Vagina (tissue), 2 donors: ENCODE measurements around the gene NEK5. TPM values are rescaled to one million over a fixed set of nuclear protein-coding genes. Genes with fewer than 3 reads are reported as not detected.
"Not testable (repeated sequence)": the region's sequence is repeated elsewhere in the genome, so short reads cannot be mapped to it uniquely, and the experiment has no call there.

Experiments used
- DNase-seq, 2 donors: peaks; one replicate each; pipeline ENCODE4 v3.0.0-alpha.2; 2017; ENCODE audit errors: extremely low spot score in 2 of 2
- H3K27ac ChIP-seq: fragments of 200-600 bp; sonication (generic); one replicate; pipeline ENCODE4 v1.5.1; 2019
- H3K27me3 ChIP-seq: fragments of 200-600 bp; sonication (generic); one replicate; pipeline ENCODE4 v1.5.1; 2019
- H3K36me3 ChIP-seq, 2 donors: fragments of 200-600 bp; sonication (generic); one replicate each; pipeline ENCODE4 v1.5.1; 2017 to 2019
- H3K4me1 ChIP-seq: fragments of 200-600 bp; sonication (generic); one replicate; pipeline ENCODE4 v1.5.1; 2019
- H3K4me3 ChIP-seq, 2 donors: fragments of 200-600 bp; sonication (generic); 1 replicate in 1 of 2; 2 replicates in 1 of 2; pipeline ENCODE4 v1.5.1; 2016 to 2019
- H3K9me3 ChIP-seq: fragments of 200-600 bp; sonication (generic); one replicate; pipeline ENCODE4 v1.5.1; 2019
- POLR2A ChIP-seq, 2 donors: fragments of 450-650 bp; IDR thresholded peaks; one replicate each; pipeline ENCODE4 v1.6.1; 2017; ENCODE audit warnings: antibody characterized with exemption in 2 of 2, mild to moderate bottlenecking in 2 of 2, moderate library complexity in 2 of 2
- POLR2AphosphoS5 ChIP-seq, 2 donors: sonication (generic); formaldehyde crosslinking; IDR thresholded peaks; one replicate each; pipeline ENCODE4 v1.9.0; 2017; ENCODE audit warnings: antibody characterized with exemption in 2 of 2, mild to moderate bottlenecking in 2 of 2, low read depth in 1 of 2; ENCODE audit not compliant: insufficient read depth in 1 of 2
- intact Hi-C: fragments of 100-400 bp; cut with DNase I; formaldehyde crosslinking; loops from one replicate; pipeline ENCODE4 v1.15.1; 2023
- total RNA-seq: library from RNA; depleted of rRNA; stranded (reverse); fragments of >200 nt; gene quantifications from one replicate; pipeline ENCODE4 v1.2.3, GENCODE V29; 2016
- TF ChIP-seq, protein P1 (sequence below), 3 experiments: fragments of 450-650 bp in 2 of 3; fragments of 200-600 bp in 1 of 3; sonication (generic) in 1 of 3; IDR thresholded peaks; one replicate each; pipeline ENCODE4 v1.5.1; 2017 to 2019; ENCODE audit warnings: antibody characterized with exemption in 3 of 3, mild to moderate bottlenecking in 2 of 3, moderate library complexity in 2 of 3

Gene NEK5
- 0.98 TPM for total RNA-seq

- Histone ChIP-seq H3K36me3 (peaks cover 0 to 23% of the 10 kb centered on the region in 2 donors), H3K4me1 (peaks cover 12% of the 10 kb centered on the region), H3K4me3 (peak within 1 kb of the TSS; percentile 54 to 63), H3K27ac (peak within 1 kb of the TSS; percentile 54), H3K9me3 (no peaks in the 10 kb centered on the region), H3K27me3 (no peaks in the 10 kb centered on the region)
- TF ChIP-seq, protein P1, sequence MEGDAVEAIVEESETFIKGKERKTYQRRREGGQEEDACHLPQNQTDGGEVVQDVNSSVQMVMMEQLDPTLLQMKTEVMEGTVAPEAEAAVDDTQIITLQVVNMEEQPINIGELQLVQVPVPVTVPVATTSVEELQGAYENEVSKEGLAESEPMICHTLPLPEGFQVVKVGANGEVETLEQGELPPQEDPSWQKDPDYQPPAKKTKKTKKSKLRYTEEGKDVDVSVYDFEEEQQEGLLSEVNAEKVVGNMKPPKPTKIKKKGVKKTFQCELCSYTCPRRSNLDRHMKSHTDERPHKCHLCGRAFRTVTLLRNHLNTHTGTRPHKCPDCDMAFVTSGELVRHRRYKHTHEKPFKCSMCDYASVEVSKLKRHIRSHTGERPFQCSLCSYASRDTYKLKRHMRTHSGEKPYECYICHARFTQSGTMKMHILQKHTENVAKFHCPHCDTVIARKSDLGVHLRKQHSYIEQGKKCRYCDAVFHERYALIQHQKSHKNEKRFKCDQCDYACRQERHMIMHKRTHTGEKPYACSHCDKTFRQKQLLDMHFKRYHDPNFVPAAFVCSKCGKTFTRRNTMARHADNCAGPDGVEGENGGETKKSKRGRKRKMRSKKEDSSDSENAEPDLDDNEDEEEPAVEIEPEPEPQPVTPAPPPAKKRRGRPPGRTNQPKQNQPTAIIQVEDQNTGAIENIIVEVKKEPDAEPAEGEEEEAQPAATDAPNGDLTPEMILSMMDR (IDR thresholded peaks at IDR 0.05), result peak in 2 of 3 experiments; percentile 36 to 61
- TF ChIP-seq POLR2A (IDR thresholded peaks at IDR 0.05) (no peak), POLR2AphosphoS5 (IDR thresholded peaks at IDR 0.05; ENCODE audit: insufficient read depth in 1 of 2, low read depth in 1 of 2) (peak in 1 of 2 donors; percentile 41)
- intact Hi-C loops, result loop anchor here (5.0 to 10.0 kb wide), 3 partner anchors 134 to 314 kb away; no protein-coding TSS in a partner anchor
- no peak for DNase-seq
These were observed at the start of gene NEK5 for GRCh38 chr13:52128714-52129700. Gene NEK5 (minus strand): TSS chr13:52129073. CDS start chr13:52127482, 1,591 bp downstream.

- peaks cover 0 to 17% of the 10 kb centered on the region in 2 donors for H3K36me3 ChIP-seq
- TF ChIP-seq POLR2AphosphoS5 (IDR thresholded peaks at IDR 0.05; ENCODE audit: insufficient read depth in 1 of 2, low read depth in 1 of 2), result no peak
- no peak for TF ChIP-seq POLR2A (IDR thresholded peaks at IDR 0.05)
- TF ChIP-seq, protein P1 (IDR thresholded peaks at IDR 0.05), result no peak
These were observed 48.4 kb upstream of the NEK5 start for GRCh38 chr13:52177276-52177675.

DNA sequence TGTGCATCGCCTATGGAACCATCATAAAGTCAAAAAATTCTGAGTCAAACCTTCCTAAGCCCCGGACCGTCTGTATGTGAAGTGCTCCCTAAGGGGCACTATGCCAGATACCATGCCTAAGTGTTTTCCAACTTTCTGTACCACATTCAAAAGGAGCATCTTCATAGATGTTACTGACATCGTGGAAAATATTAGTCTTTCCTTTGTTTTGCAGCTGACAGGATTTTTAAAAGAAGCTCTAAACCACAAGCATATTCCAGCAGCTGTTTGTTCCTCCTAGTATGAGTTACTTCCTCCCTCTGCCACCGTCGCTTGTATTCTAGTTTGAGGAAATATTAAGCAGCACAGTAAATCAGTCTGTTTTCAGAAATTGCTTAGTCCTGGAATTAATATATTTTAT is 45.1 kb upstream of the NEK5 start:
- peaks cover 0 to 24% of the 10 kb centered on the region in 2 donors for H3K36me3 ChIP-seq
- H3K4me3 ChIP-seq, H3K27me3 ChIP-seq, H3K4me1 ChIP-seq, intact Hi-C loops, H3K9me3 ChIP-seq, DNase-seq, H3K27ac ChIP-seq: not testable (repeated sequence)

More at GRCh38 chr13:52177276-52177675, 48.4 kb upstream of the NEK5 start:
- DNase-seq, result no peak
- Histone ChIP-seq H3K4me1 (no peaks in the 10 kb centered on the region), H3K27me3 (no peaks in the 10 kb centered on the region), H3K9me3 (no peaks in the 10 kb centered on the region), H3K27ac (no peak overlapping the region), H3K4me3 (no peak overlapping the region)
- intact Hi-C loops, result no loop called here

GRCh38 chr13:52173373-52173772 is 44.5 kb upstream of the NEK5 start:
- Histone ChIP-seq H3K9me3 (no peaks in the 10 kb centered on the region), H3K27me3 (no peaks in the 10 kb centered on the region), H3K27ac (no peak overlapping the region), H3K4me1 (no peaks in the 10 kb centered on the region), H3K4me3 (no peak overlapping the region), H3K36me3 (peaks cover 0 to 30% of the 10 kb centered on the region in 2 donors)
- no peak for DNase-seq
- intact Hi-C loops, result no loop called here
- TF ChIP-seq, protein P1 (IDR thresholded peaks at IDR 0.05), result no peak
- TF ChIP-seq POLR2AphosphoS5 (IDR thresholded peaks at IDR 0.05; ENCODE audit: insufficient read depth in 1 of 2, low read depth in 1 of 2) (no peak), POLR2A (IDR thresholded peaks at IDR 0.05) (no peak)

DNA sequence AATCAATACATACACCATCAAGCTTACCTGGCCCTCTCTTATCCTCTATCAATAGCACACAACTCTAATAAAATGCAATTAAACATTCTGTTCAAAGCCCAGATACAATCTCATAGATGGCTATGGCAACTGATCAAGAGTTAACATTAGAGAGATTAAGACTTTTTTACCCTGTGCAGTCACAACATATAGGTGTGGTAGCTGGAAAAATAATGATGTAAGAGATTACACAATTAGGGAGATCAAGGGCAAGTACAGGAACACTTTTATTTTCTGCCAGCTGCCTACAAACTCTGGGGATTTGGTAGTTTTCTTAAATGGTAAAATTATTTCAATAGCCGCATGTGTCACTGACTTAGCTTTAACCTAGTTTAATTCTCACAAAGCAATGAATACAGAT is 42.8 kb upstream of the NEK5 start:
- H3K36me3 ChIP-seq, result peaks cover 0 to 27% of the 10 kb centered on the region in 2 donors
- intact Hi-C loops, H3K4me1 ChIP-seq, DNase-seq, H3K27ac ChIP-seq, H3K27me3 ChIP-seq, H3K9me3 ChIP-seq, H3K4me3 ChIP-seq: not testable (repeated sequence)

GRCh38 chr13:52170828-52171391 is 42.0 kb upstream of the NEK5 start:
- intact Hi-C loops, H3K27ac ChIP-seq, H3K27me3 ChIP-seq, DNase-seq, H3K4me1 ChIP-seq, H3K4me3 ChIP-seq, H3K9me3 ChIP-seq: not testable (repeated sequence)
- H3K36me3 ChIP-seq, result peaks cover 0 to 27% of the 10 kb centered on the region in 2 donors
